K562 (cell line): ENCODE measurements around the gene MAP1LC3B. TPM values are rescaled to one million over a fixed set of nuclear protein-coding genes. Genes with fewer than 3 reads are reported as not detected.

Experiments used
- HMG20A ChIP-seq: fragments of 450-650 bp; formaldehyde crosslinking; conservative IDR thresholded peaks from 2 replicates; pipeline ENCODE4 v1.4.0; 2020; ENCODE audit warnings: mild to moderate bottlenecking, mixed read lengths
- NR2F6 ChIP-seq: fragments of 450-650 bp; formaldehyde crosslinking; IDR thresholded peaks from 2 replicates; pipeline ENCODE4 v1.4.0; 2020; ENCODE audit warnings: mild to moderate bottlenecking
- SMAD4 ChIP-seq: fragments of 250-450 bp; sonication (Bioruptor Pico); conservative IDR thresholded peaks from 2 replicates; pipeline ENCODE4 v1.8.0; 2021; ENCODE audit warnings: inconsistent platforms, mild to moderate bottlenecking, moderate library complexity
- TEAD1 ChIP-seq, 2 experiments: fragments of 450-650 bp in 1 of 2; sonication (generic) in 1 of 2; formaldehyde crosslinking; IDR thresholded peaks; 2 replicates each; pipeline versions ENCODE4 v1.4.0 to v1.8.0; 2020 to 2022; ENCODE audit warnings: mild to moderate bottlenecking in 2 of 2, missing genetic modification reagents in 1 of 2
- ZNF121 ChIP-seq: sonication (generic); formaldehyde crosslinking; conservative IDR thresholded peaks from 2 replicates; pipeline ENCODE4 v1.8.0; 2022; ENCODE audit warnings: missing genetic modification reagents
- ZNF282 ChIP-seq: sonication (generic); formaldehyde crosslinking; IDR thresholded peaks from 2 replicates; pipeline ENCODE4 v1.8.1; 2023; ENCODE audit warnings: missing genetic modification reagents
- polyA plus RNA-seq, 8 experiments: library from polyadenylated mRNA; depleted of rRNA in 4 of 8; stranded (reverse) in 5 of 8; unstranded in 3 of 8; fragments of >200 nt; fragmentation: Nextera tagmentation in 2 of 8; fragmentation: Illumina TruSeq in 1 of 8; extraction: Ambion mirVana in 2 of 8; extraction: Trizol in 1 of 8; gene quantifications; 2 replicates each; pipeline versions ENCODE4 v1.2.1 to v1.2.3, GENCODE V29; 2011 to 2014; ENCODE audit warnings: inconsistent platforms in 1 of 8, missing spikeins in 1 of 8
- total RNA-seq, 7 experiments: library from RNA; depleted of rRNA in 6 of 7; stranded (reverse); fragments of >200 nt in 6 of 7; fragmentation: Illumina TruSeq in 2 of 7; extraction: Trizol in 2 of 7; gene quantifications; 2 replicates each; pipeline versions ENCODE4 v1.2.1 to v1.2.3, GENCODE V29; 2011 to 2021; ENCODE audit warnings: low replicate concordance in 1 of 7
- TF ChIP-seq, protein P1 (sequence below): sonication (generic); formaldehyde crosslinking; IDR thresholded peaks from 2 replicates; pipeline ENCODE4 v1.8.0; 2023; ENCODE audit warnings: mild to moderate bottlenecking, missing genetic modification reagents
- TF ChIP-seq, protein P2 (sequence below): sonication (generic); formaldehyde crosslinking; IDR thresholded peaks from 2 replicates; pipeline ENCODE4 v1.8.0; 2022; ENCODE audit warnings: mild to moderate bottlenecking, missing genetic modification reagents
- TF ChIP-seq, protein P3 (sequence below): fragments of 200-600 bp; sonication (generic); IDR thresholded peaks from one replicate; pipeline ENCODE4 v1.6.1; 2012; ENCODE audit warnings: mild to moderate bottlenecking, low read depth, low read length, inconsistent platforms

The MAP1LC3B gene
- total and polyA plus RNA-seq, 9 of the 15 experiments (the other 6 are each of a cell fraction or from before 2014, with no cell fraction given): 16.0 to 81.5 (median 36.7) TPM

DNA sequence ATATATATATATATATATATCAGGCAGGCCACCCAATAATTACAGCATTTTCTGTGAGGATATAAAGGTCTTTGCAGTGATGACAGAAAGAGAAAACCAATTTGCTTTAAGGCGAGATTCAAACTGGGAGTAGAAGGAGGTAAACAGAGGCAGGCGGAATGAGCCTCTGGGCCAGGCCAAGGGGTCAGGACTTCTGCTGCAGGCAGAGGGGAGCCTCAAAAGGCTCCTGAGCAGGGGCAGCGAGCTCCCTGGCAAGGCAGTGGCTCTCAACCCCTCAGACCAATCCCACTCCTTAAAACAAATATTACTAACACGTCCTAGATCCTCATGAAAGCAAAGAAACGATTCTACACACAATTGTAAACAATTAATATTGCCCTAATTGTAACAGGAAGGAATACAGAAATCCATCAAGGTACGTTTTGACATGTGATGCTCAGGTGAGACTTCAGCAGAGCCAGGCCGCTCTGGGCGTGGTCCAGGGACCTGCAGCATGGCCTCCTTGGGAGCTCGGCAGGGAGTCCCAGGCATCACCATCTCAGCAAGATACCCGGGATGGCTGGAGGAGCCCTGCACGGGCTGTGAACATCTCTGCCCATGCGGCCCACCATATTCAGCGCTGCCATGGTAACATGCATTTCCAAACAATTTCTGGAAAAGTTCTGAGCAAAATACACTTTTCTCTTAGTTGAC lies 27.0 kb upstream of the MAP1LC3B start (continued):
- TF ChIP-seq, protein P1, sequence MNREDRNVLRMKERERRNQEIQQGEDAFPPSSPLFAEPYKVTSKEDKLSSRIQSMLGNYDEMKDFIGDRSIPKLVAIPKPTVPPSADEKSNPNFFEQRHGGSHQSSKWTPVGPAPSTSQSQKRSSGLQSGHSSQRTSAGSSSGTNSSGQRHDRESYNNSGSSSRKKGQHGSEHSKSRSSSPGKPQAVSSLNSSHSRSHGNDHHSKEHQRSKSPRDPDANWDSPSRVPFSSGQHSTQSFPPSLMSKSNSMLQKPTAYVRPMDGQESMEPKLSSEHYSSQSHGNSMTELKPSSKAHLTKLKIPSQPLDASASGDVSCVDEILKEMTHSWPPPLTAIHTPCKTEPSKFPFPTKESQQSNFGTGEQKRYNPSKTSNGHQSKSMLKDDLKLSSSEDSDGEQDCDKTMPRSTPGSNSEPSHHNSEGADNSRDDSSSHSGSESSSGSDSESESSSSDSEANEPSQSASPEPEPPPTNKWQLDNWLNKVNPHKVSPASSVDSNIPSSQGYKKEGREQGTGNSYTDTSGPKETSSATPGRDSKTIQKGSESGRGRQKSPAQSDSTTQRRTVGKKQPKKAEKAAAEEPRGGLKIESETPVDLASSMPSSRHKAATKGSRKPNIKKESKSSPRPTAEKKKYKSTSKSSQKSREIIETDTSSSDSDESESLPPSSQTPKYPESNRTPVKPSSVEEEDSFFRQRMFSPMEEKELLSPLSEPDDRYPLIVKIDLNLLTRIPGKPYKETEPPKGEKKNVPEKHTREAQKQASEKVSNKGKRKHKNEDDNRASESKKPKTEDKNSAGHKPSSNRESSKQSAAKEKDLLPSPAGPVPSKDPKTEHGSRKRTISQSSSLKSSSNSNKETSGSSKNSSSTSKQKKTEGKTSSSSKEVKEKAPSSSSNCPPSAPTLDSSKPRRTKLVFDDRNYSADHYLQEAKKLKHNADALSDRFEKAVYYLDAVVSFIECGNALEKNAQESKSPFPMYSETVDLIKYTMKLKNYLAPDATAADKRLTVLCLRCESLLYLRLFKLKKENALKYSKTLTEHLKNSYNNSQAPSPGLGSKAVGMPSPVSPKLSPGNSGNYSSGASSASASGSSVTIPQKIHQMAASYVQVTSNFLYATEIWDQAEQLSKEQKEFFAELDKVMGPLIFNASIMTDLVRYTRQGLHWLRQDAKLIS (CRISPR knock-in tag): no peak
- TF ChIP-seq, protein P2, sequence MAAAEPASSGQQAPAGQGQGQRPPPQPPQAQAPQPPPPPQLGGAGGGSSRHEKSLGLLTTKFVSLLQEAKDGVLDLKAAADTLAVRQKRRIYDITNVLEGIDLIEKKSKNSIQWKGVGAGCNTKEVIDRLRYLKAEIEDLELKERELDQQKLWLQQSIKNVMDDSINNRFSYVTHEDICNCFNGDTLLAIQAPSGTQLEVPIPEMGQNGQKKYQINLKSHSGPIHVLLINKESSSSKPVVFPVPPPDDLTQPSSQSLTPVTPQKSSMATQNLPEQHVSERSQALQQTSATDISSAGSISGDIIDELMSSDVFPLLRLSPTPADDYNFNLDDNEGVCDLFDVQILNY (CRISPR knock-in tag): no peak
- TF ChIP-seq ZNF121 (no peak), SMAD4 (no peak), NR2F6 (no peak), TEAD1 (CRISPR knock-in tag; IDR thresholded peaks at IDR 0.05) (no peak), HMG20A (no peak), ZNF282 (CRISPR knock-in tag) (no peak)
- TF ChIP-seq, protein P3, sequence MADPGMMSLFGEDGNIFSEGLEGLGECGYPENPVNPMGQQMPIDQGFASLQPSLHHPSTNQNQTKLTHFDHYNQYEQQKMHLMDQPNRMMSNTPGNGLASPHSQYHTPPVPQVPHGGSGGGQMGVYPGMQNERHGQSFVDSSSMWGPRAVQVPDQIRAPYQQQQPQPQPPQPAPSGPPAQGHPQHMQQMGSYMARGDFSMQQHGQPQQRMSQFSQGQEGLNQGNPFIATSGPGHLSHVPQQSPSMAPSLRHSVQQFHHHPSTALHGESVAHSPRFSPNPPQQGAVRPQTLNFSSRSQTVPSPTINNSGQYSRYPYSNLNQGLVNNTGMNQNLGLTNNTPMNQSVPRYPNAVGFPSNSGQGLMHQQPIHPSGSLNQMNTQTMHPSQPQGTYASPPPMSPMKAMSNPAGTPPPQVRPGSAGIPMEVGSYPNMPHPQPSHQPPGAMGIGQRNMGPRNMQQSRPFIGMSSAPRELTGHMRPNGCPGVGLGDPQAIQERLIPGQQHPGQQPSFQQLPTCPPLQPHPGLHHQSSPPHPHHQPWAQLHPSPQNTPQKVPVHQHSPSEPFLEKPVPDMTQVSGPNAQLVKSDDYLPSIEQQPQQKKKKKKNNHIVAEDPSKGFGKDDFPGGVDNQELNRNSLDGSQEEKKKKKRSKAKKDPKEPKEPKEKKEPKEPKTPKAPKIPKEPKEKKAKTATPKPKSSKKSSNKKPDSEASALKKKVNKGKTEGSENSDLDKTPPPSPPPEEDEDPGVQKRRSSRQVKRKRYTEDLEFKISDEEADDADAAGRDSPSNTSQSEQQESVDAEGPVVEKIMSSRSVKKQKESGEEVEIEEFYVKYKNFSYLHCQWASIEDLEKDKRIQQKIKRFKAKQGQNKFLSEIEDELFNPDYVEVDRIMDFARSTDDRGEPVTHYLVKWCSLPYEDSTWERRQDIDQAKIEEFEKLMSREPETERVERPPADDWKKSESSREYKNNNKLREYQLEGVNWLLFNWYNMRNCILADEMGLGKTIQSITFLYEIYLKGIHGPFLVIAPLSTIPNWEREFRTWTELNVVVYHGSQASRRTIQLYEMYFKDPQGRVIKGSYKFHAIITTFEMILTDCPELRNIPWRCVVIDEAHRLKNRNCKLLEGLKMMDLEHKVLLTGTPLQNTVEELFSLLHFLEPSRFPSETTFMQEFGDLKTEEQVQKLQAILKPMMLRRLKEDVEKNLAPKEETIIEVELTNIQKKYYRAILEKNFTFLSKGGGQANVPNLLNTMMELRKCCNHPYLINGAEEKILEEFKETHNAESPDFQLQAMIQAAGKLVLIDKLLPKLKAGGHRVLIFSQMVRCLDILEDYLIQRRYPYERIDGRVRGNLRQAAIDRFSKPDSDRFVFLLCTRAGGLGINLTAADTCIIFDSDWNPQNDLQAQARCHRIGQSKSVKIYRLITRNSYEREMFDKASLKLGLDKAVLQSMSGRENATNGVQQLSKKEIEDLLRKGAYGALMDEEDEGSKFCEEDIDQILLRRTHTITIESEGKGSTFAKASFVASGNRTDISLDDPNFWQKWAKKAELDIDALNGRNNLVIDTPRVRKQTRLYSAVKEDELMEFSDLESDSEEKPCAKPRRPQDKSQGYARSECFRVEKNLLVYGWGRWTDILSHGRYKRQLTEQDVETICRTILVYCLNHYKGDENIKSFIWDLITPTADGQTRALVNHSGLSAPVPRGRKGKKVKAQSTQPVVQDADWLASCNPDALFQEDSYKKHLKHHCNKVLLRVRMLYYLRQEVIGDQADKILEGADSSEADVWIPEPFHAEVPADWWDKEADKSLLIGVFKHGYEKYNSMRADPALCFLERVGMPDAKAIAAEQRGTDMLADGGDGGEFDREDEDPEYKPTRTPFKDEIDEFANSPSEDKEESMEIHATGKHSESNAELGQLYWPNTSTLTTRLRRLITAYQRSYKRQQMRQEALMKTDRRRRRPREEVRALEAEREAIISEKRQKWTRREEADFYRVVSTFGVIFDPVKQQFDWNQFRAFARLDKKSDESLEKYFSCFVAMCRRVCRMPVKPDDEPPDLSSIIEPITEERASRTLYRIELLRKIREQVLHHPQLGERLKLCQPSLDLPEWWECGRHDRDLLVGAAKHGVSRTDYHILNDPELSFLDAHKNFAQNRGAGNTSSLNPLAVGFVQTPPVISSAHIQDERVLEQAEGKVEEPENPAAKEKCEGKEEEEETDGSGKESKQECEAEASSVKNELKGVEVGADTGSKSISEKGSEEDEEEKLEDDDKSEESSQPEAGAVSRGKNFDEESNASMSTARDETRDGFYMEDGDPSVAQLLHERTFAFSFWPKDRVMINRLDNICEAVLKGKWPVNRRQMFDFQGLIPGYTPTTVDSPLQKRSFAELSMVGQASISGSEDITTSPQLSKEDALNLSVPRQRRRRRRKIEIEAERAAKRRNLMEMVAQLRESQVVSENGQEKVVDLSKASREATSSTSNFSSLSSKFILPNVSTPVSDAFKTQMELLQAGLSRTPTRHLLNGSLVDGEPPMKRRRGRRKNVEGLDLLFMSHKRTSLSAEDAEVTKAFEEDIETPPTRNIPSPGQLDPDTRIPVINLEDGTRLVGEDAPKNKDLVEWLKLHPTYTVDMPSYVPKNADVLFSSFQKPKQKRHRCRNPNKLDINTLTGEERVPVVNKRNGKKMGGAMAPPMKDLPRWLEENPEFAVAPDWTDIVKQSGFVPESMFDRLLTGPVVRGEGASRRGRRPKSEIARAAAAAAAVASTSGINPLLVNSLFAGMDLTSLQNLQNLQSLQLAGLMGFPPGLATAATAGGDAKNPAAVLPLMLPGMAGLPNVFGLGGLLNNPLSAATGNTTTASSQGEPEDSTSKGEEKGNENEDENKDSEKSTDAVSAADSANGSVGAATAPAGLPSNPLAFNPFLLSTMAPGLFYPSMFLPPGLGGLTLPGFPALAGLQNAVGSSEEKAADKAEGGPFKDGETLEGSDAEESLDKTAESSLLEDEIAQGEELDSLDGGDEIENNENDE: no peak
